Neuronal stem cell (in vitro differentiated cells): ENCODE results near the gene KPNA6. TPM values are rescaled to one million over a fixed set of nuclear protein-coding genes. Genes with fewer than 3 reads are reported as not detected.

Experiments
- DNase-seq: peaks from one replicate; pipeline ENCODE4 v3.0.0-alpha.2; 2013; ENCODE audit warnings: low spot score
- H2AFZ ChIP-seq: one replicate; pipeline ENCODE4 v1.6.1; 2013; ENCODE audit warnings: mild to moderate bottlenecking, low read length, inconsistent platforms
- H2AK5ac ChIP-seq: 2 replicates; pipeline ENCODE4 v1.6.1; 2013; ENCODE audit warnings: low read depth, mild to moderate bottlenecking, inconsistent platforms, low read length, moderate library complexity, mixed read lengths
- H2BK120ac ChIP-seq: 2 replicates; pipeline ENCODE4 v1.6.1; 2013; ENCODE audit warnings: low read depth, mild to moderate bottlenecking, inconsistent platforms, low read length, moderate library complexity, mixed read lengths
- H2BK12ac ChIP-seq: one replicate; pipeline ENCODE4 v1.6.1; 2013; ENCODE audit warnings: low read length, inconsistent platforms
- H2BK15ac ChIP-seq: 2 replicates; pipeline ENCODE4 v1.6.1; 2013; ENCODE audit warnings: mild to moderate bottlenecking, low read length, inconsistent platforms, mixed read lengths
- H2BK5ac ChIP-seq: one replicate; pipeline ENCODE4 v1.6.1; 2013; ENCODE audit warnings: inconsistent platforms, mild to moderate bottlenecking, low read length, moderate library complexity
- H3K14ac ChIP-seq: one replicate; pipeline ENCODE4 v1.6.1; 2013; ENCODE audit warnings: low read length, inconsistent platforms
- H3K18ac ChIP-seq: 2 replicates; pipeline ENCODE4 v1.6.1; 2013; ENCODE audit warnings: low read length, inconsistent platforms
- H3K23ac ChIP-seq: 2 replicates; pipeline ENCODE4 v1.6.1; 2013; ENCODE audit warnings: low read depth, mild to moderate bottlenecking, mixed read lengths, low read length, inconsistent platforms; ENCODE audit not compliant: poor library complexity
- H3K27ac ChIP-seq: replicated peaks from 3 replicates; pipeline ENCODE4 v1.5.1; 2013; ENCODE audit warnings: low read length, inconsistent platforms
- H3K27me3 ChIP-seq, 3 experiments: 2 replicates each; pipeline ENCODE4 v1.6.1; 2013; ENCODE audit warnings: low read length in 3 of 3, mild to moderate bottlenecking in 2 of 3, inconsistent platforms in 1 of 3, low read depth in 1 of 3, mixed read lengths in 1 of 3, moderate library complexity in 1 of 3; ENCODE audit not compliant: control insufficient read depth in 3 of 3, insufficient read depth in 3 of 3
- H3K36me3 ChIP-seq, 2 donors: replicated peaks in 1 of 2; 2 replicates each; pipeline ENCODE4 v1.6.1; 2013; ENCODE audit warnings: low read length in 2 of 2; ENCODE audit not compliant: control insufficient read depth in 2 of 2, insufficient read depth in 2 of 2
- H3K4ac ChIP-seq: 2 replicates; pipeline ENCODE4 v1.6.1; 2013; ENCODE audit warnings: inconsistent platforms, mild to moderate bottlenecking, low read length, moderate library complexity
- H3K4me1 ChIP-seq, 2 donors: 1 replicate in 1 of 2; 2 replicates in 1 of 2; pipeline ENCODE4 v1.6.1; 2013; ENCODE audit warnings: low read length in 2 of 2, low read depth in 1 of 2; ENCODE audit not compliant: control insufficient read depth in 2 of 2, insufficient read depth in 1 of 2
- H3K4me2 ChIP-seq: one replicate; pipeline ENCODE4 v1.6.1; 2013; ENCODE audit warnings: mild to moderate bottlenecking, low read length, inconsistent platforms; ENCODE audit not compliant: insufficient read depth, poor library complexity, severe bottlenecking
- H3K4me3 ChIP-seq, 2 donors: 2 replicates each; pipeline ENCODE4 v1.5.1; 2013; ENCODE audit warnings: low read length in 2 of 2, mild to moderate bottlenecking in 2 of 2, inconsistent platforms in 1 of 2, moderate library complexity in 1 of 2
- H3K79me1 ChIP-seq: one replicate; pipeline ENCODE4 v1.6.1; 2013; ENCODE audit warnings: low read depth, mild to moderate bottlenecking, inconsistent platforms, low read length, moderate library complexity
- H3K9ac ChIP-seq: one replicate; pipeline ENCODE4 v1.6.1; 2013; ENCODE audit warnings: mild to moderate bottlenecking, low read depth, low read length, inconsistent platforms; ENCODE audit not compliant: poor library complexity
- H3K9me3 ChIP-seq, 2 donors: replicated peaks in 1 of 2; 2 replicates each; pipeline versions ENCODE3 to v1.6.1; 2013; ENCODE audit warnings: low read length in 2 of 2, mild to moderate bottlenecking in 2 of 2, inconsistent platforms in 1 of 2, low read depth in 1 of 2, mixed read lengths in 1 of 2, moderate library complexity in 1 of 2; ENCODE audit not compliant: control insufficient read depth in 2 of 2, insufficient read depth in 1 of 2
- H4K8ac ChIP-seq: one replicate; pipeline ENCODE4 v1.6.1; 2013; ENCODE audit warnings: low read depth, mild to moderate bottlenecking, inconsistent platforms, low read length, moderate library complexity
- H4K91ac ChIP-seq: one replicate; pipeline ENCODE4 v1.6.1; 2013; ENCODE audit warnings: low read length, low read depth, mild to moderate bottlenecking, inconsistent platforms; ENCODE audit not compliant: poor library complexity
- WGBS, 2 donors: extraction: QIAGEN DNeasy Blood & Tissue Kit; methylation state at CpG; one replicate each; pipeline ENCODE4 v1.1.7; 2013; ENCODE audit warnings: missing lambda C conversion rate in 2 of 2, mixed read lengths in 1 of 2; ENCODE audit not compliant: insufficient read length in 2 of 2, insufficient replicate concordance in 1 of 2; ENCODE audit errors: extremely low coverage in 2 of 2; 5-methylcytosine and 5-hydroxymethylcytosine counted together
- polyA plus RNA-seq, 2 experiments: library from polyadenylated mRNA; stranded (reverse); fragments of 200-250 nt; gene quantifications; one replicate each; pipeline ENCODE4 v1.2.3, GENCODE V29; 2013

The KPNA6 gene
- polyA plus RNA-seq (2013, experiment 1 of 2), result 24.0 TPM
- 24.9 TPM for polyA plus RNA-seq (2013, experiment 2 of 2)

DNA sequence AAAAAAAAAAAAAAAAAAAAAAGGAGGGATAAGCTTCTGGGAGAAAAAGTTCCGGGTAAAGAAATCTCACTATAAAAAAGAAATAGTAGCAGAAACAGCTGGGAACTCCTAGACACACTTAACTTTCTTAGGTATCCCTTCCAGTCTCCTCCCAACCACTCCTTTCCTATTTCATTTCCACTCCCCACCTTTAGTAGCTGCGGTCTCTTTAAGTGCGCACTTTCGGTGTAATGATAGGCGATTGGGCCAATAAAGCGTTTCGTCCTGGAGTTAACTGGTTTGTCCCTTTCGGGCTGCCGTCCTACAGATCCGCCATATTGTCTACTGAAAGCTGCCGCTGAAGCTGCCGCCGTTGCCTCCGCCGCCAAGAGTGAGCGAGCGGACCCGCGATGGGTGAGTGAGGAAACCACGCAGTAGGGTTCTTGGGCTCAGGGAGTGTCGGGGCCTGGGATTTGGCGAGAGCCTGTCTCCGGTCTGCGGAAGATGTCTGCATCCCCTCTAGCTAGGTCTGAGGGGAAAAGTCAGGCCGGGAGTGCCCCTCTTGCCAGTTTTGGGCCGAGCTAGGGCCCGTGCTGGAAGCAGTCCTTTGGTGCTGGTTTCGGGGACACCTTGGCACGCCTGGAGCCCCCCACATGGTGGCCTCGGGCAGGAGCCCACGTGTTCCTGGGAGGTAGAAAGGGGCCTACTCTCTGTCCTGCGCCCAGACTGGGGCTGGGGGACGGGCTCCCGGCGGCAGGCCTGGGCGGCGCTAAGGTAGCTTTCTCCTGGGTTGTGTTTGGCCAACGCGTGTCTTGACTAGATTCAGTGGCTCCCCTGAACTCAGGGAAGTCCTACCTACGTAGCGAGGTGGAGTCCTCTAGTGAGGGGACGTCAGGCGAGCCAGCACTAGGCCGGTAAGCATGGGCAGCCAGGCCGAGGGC is at the start of gene KPNA6:
KPNA6 (plus strand) TSS at position 315 of the 920 bp plus-strand sequence; CDS start at position 390, 75 bp downstream.
- Histone ChIP-seq H4K91ac (no peak within 1 kb of the TSS), H3K79me1 (peaks cover 4% of the 10 kb centered on the region), H3K4me2 (peak within 1 kb of the TSS; percentile 70), H3K23ac (peak within 1 kb of the TSS; percentile 92), H3K27ac (peak within 1 kb of the TSS; percentile 66), H2BK15ac (no peak within 1 kb of the TSS), H3K4me1 (peaks cover 1 to 4% of the 10 kb centered on the region in 2 donors), H2AFZ (peak within 1 kb of the TSS; percentile 85), H3K9ac (peak within 1 kb of the TSS; percentile 90), H3K4me3 (peak within 1 kb of the TSS; percentile 93 to 99), H3K9me3 (no peaks in the 10 kb centered on the region), H3K27me3 (no peaks in the 10 kb centered on the region), H2BK12ac (no peak within 1 kb of the TSS), H2AK5ac (peak within 1 kb of the TSS; percentile 73), H3K18ac (peak within 1 kb of the TSS; percentile 58), H2BK120ac (no peak within 1 kb of the TSS), H3K14ac (peak within 1 kb of the TSS; percentile 1), H4K8ac (no peak within 1 kb of the TSS), H2BK5ac (no peak within 1 kb of the TSS), H3K36me3 (peaks cover 0 to 18% of the 10 kb centered on the region in 2 donors), H3K4ac (no peak within 1 kb of the TSS)
- peak; percentile 92 for DNase-seq
- no CpG with 5 or more reads among the region's 45 CpGs for WGBS, 2 donors

DNA sequence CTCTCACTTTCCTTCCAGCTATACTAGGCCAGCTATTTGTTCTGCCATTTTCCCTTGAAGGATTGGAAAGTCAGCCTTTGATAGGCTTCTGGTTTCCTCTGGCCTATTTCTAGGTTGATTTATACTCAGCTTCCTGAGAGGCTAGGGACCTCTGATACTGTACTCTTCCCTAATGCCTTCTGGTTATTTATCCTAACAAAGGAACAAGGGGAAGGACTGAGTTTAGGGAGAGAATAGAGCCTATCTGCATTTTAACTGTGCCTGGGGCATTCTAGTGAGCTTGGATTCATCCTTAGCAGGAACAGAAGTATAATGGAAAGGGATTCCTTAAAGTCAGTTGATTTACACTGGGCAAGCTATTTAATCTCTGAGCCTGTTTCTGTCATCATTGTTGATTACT is 46.9 kb upstream of the KPNA6 start:
- Histone ChIP-seq H2AFZ (no peak overlapping the region), H2BK120ac (no peak overlapping the region), H3K18ac (no peak overlapping the region), H3K4me1 (peaks cover 9 to 12% of the 10 kb centered on the region in 2 donors), H3K9ac (no peak overlapping the region), H3K27ac (no peak overlapping the region), H2BK12ac (no peak overlapping the region), H2BK15ac (no peak overlapping the region), H3K4me2 (no peak overlapping the region), H3K23ac (no peak overlapping the region), H3K4me3 (no peak overlapping the region), H3K79me1 (no peaks in the 10 kb centered on the region), H2AK5ac (no peak overlapping the region), H3K27me3 (no peaks in the 10 kb centered on the region), H2BK5ac (no peak overlapping the region), H4K91ac (no peak overlapping the region), H3K36me3 (peaks cover 34 to 82% of the 10 kb centered on the region in 2 donors), H3K9me3 (no peaks in the 10 kb centered on the region), H3K4ac (no peak overlapping the region), H3K14ac (no peak overlapping the region), H4K8ac (no peak overlapping the region)
- no peak for DNase-seq

DNA sequence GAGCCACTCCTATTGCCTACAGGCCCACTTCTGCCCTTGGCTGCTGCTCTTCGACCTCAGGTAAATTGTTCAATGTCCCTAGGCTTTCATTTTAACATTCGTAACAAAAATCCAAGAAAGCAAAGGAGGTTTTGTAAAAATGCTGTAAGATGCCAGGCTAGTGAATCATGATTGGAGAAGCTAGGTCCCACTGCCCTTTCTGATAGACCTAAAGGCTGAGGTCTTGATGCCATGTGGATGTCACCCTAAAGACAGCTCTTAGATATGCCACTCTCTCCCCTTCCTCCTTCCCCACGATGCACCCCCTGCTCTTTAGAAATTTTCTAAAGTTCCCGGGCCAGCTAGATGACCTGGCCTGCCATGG is 45.0 kb upstream of the KPNA6 start:
- H3K79me1 ChIP-seq, result no peaks in the 10 kb centered on the region
- no peak overlapping the region for H4K91ac ChIP-seq
- peaks cover 9 to 12% of the 10 kb centered on the region in 2 donors for H3K4me1 ChIP-seq
- H3K23ac ChIP-seq, result no peak overlapping the region
- no peak overlapping the region for H2AFZ ChIP-seq
- H3K4me2 ChIP-seq, result no peak overlapping the region
- no CpG with 5 or more reads among the region's 4 CpGs for WGBS, 2 donors
- H3K27me3 ChIP-seq, result no peaks in the 10 kb centered on the region
- no peak overlapping the region for H2BK15ac ChIP-seq
- no peak overlapping the region for H3K9ac ChIP-seq
- no peak overlapping the region for H2AK5ac ChIP-seq
- no peak overlapping the region for H3K14ac ChIP-seq
- no peak overlapping the region for H4K8ac ChIP-seq
- peaks cover 29 to 66% of the 10 kb centered on the region in 2 donors for H3K36me3 ChIP-seq
- no peak overlapping the region for H2BK5ac ChIP-seq
- H3K4me3 ChIP-seq, result no peak overlapping the region
- no peaks in the 10 kb centered on the region for H3K9me3 ChIP-seq
- H3K4ac ChIP-seq, result no peak overlapping the region
- DNase-seq, result no peak
- H2BK12ac ChIP-seq, result no peak overlapping the region
- no peak overlapping the region for H3K18ac ChIP-seq
- peak overlapping the region; percentile 64 for H3K27ac ChIP-seq
- H2BK120ac ChIP-seq, result no peak overlapping the region

DNA sequence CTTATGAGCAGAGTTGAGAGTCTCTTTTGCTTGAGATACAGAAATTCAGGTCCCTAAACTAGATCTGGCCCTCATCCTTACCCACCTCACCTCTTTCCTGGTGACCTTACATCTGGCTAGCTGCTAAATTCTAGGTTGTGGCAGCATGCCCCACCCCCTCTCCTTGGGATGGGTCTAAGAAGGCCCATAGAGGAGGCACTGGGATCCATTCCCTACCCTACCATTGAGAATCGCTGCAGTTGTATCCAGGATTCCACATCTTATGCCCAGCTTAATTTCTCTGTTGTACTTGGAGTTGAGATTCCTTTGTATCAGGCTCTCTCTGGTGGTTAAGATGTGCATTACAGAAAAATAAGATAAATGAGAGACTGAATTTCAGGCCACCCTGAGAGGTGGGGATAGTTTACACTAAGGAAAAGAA is 44.6 kb upstream of the KPNA6 start:
- H3K4me3 ChIP-seq, result no peak overlapping the region
- H3K4ac ChIP-seq, result no peak overlapping the region
- no peaks in the 10 kb centered on the region for H3K79me1 ChIP-seq
- H3K27ac ChIP-seq, result peak overlapping the region; percentile 64
- H3K36me3 ChIP-seq, result peaks cover 25 to 62% of the 10 kb centered on the region in 2 donors
- H3K4me2 ChIP-seq, result no peak overlapping the region
- DNase-seq, result no peak
- no CpG with 5 or more reads among the region's 1 CpG for WGBS, 2 donors
- H3K9ac ChIP-seq, result no peak overlapping the region
- peaks cover 11 to 12% of the 10 kb centered on the region in 2 donors for H3K4me1 ChIP-seq
- no peak overlapping the region for H2BK15ac ChIP-seq
- no peaks in the 10 kb centered on the region for H3K27me3 ChIP-seq
- no peak overlapping the region for H3K14ac ChIP-seq
- H3K9me3 ChIP-seq, result no peaks in the 10 kb centered on the region
- H2BK120ac ChIP-seq, result no peak overlapping the region
- H2BK5ac ChIP-seq, result no peak overlapping the region
- no peak overlapping the region for H3K18ac ChIP-seq
- no peak overlapping the region for H4K8ac ChIP-seq
- no peak overlapping the region for H2AK5ac ChIP-seq
- H4K91ac ChIP-seq, result no peak overlapping the region
- no peak overlapping the region for H2BK12ac ChIP-seq
- no peak overlapping the region for H3K23ac ChIP-seq
- H2AFZ ChIP-seq, result no peak overlapping the region
